ENCODE data around the gene CARD9. TPM values are rescaled to one million over a fixed set of nuclear protein-coding genes. Genes with fewer than 3 reads are reported as not detected.

CARD9 gene
- total RNA-seq, 6 experiments from 2014 or later: 0.48 to 1.6 (median 1.1) TPM

GRCh38 chr9:136335296-136336155, 37.9 kb downstream of the CARD9 start:
- H3K4me3 ChIP-seq: no peak overlapping the region
- H3K4me1 ChIP-seq: no peaks in the 10 kb centered on the region
- intact Hi-C loops (cut with DNase I): no loop called here
- H3K27me3 ChIP-seq: no peaks in the 10 kb centered on the region
- no peaks in the 10 kb centered on the region for H3K9me3 ChIP-seq
- H3K36me3 ChIP-seq: no peaks in the 10 kb centered on the region
- no peak for ATAC-seq
- 90% methylated on average over 2 of the region's 26 CpGs for WGBS (ENCODE audit: insufficient coverage, low coverage, low lambda C conversion rate, missing lambda C conversion rate)
- no peak for DNase-seq
- H3K27ac ChIP-seq: no peak overlapping the region
- TF ChIP-seq CTCF (IDR thresholded peaks at IDR 0.05) (no peak), POLR2A (IDR thresholded peaks at IDR 0.05) (no peak)

- intact Hi-C loops (cut with DNase I): no loop called here
- TF ChIP-seq POLR2A (IDR thresholded peaks at IDR 0.05): no peak
- TF ChIP-seq CTCF (IDR thresholded peaks at IDR 0.05): no peak
- ATAC-seq: no peak
- Histone ChIP-seq H3K9me3 (no peaks in the 10 kb centered on the region), H3K36me3 (no peaks in the 10 kb centered on the region), H3K27ac (no peak overlapping the region), H3K4me1 (no peaks in the 10 kb centered on the region), H3K4me3 (no peak overlapping the region), H3K27me3 (no peaks in the 10 kb centered on the region)
- WGBS (ENCODE audit: insufficient coverage, low coverage, low lambda C conversion rate, missing lambda C conversion rate): 93% methylated on average over 14 of the region's 21 CpGs
- DNase-seq: no peak
Observed at GRCh38 chr9:136334541-136334940, 38.9 kb downstream of the CARD9 start.

- H3K27me3 ChIP-seq: no peaks in the 10 kb centered on the region
- intact Hi-C loops (cut with DNase I): no loop called here
- no peaks in the 10 kb centered on the region for H3K36me3 ChIP-seq
- no peak for ATAC-seq
- no peak for TF ChIP-seq POLR2A (IDR thresholded peaks at IDR 0.05)
- TF ChIP-seq CTCF (IDR thresholded peaks at IDR 0.05): no peak
- no peaks in the 10 kb centered on the region for H3K9me3 ChIP-seq
- no peaks in the 10 kb centered on the region for H3K4me1 ChIP-seq
- 100% methylated on average over 1 of the region's 17 CpGs for WGBS (ENCODE audit: insufficient coverage, low coverage, low lambda C conversion rate, missing lambda C conversion rate)
- H3K4me3 ChIP-seq: no peak overlapping the region
- no peak overlapping the region for H3K27ac ChIP-seq
- no peak for DNase-seq
Observed at GRCh38 chr9:136333486-136333885, 40.0 kb downstream of the CARD9 start.

- 50% methylated on average over 2 of the region's 12 CpGs for WGBS (ENCODE audit: insufficient coverage, low coverage, low lambda C conversion rate, missing lambda C conversion rate)
- ATAC-seq (no peak), DNase-seq (no peak)
- no peaks in the 10 kb centered on the region for H3K36me3 ChIP-seq
- H3K27me3 ChIP-seq: no peaks in the 10 kb centered on the region
- no peak overlapping the region for H3K4me3 ChIP-seq
- intact Hi-C loops (cut with DNase I): no loop called here
- H3K9me3 ChIP-seq: no peaks in the 10 kb centered on the region
- no peaks in the 10 kb centered on the region for H3K4me1 ChIP-seq
- TF ChIP-seq POLR2A (IDR thresholded peaks at IDR 0.05) (no peak), CTCF (IDR thresholded peaks at IDR 0.05) (no peak)
- no peak overlapping the region for H3K27ac ChIP-seq
Observed at GRCh38 chr9:136333045-136333444, 40.4 kb downstream of the CARD9 start.
